GM19193 (cell line): Measurements from ENCODE around the gene AMZ1.

ENCODE experiments used
- POLR2A ChIP-seq: IDR thresholded peaks from 4 replicates; pipeline ENCODE4 v1.6.1; 2011; ENCODE audit not compliant: insufficient read depth, insufficient read length; ENCODE audit errors: extremely low read depth

The AMZ1 gene

DNA sequence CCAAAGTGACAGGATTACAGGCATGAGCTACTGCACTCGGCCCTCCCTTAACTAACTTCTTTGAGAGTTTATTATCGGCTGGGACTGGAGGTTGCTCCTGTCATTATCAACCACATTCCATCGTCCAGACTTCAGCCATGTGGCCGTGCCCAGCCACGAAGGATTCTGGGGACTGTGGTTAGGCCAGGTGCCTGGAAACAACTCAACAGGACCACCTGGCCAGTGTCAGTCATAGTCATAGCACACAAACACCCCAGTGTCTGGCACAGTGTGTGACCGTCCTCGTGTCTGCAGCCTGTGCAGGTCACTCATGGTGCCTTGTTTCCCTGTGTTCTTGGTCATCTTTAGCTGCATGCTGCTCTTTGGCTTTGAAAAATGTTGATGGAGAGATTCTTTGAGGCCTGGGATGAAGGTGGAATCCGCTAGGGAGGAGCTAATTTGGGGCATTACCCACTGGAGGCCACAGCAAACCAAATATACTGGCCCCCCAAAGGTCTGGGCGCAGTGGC, 12.7 kb upstream of the AMZ1 start:
- no peak for TF ChIP-seq POLR2A

DNA sequence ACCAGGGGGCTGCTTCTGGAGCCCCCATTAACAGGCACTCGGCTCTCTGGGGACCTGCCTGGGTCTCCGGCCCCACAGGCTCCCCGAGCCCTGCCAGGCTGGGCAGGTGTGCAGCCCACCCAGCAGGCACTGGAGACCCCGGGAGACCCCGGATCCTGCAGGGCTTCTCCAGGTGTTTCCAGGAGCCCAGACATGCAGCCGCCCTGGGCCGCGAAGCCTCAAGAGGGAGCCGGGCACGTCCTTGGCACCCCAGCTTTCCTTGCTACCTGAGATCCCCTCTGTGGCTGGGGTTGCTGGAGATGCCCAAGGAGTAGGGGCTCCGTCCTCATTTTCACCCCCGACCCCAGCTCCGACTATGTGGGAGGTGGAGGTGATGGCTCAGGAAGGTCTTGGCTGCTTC, 7.7 kb upstream of the AMZ1 start:
- TF ChIP-seq POLR2A, result no peak

DNA sequence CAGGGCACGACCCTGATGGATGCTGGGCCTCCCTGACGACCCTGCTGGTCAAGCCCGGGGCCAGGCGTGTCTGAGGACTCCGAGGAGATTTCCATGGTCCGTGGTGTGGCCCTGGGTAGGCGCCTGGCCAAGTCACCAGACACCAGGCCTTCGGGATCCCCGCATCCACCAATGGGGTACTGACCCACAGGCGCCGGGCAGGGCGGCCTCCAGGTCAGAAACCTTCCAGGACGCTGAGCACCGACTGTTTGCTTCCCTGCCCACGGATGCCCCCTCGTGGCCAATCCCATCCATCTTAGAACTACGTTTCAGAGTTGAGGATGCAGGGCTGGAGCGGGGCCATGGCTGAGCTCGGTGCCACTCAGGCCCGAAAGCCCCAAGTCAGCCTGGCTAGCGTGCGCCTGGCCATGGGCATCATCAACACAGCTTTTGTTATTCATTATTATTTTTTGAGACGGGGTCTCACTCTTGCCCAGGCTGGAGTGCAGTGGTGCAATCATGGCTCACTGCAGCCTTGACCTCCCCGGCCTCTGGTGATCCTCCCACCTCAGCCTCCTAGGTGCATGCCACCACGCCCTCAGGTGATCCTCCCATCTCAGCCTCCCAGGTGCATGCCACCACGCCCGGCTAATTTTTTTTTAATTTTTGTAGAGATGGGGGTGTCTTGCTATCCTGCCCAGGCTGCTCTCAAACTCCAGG, 7.1 kb upstream of the AMZ1 start:
- TF ChIP-seq POLR2A, result no peak

DNA sequence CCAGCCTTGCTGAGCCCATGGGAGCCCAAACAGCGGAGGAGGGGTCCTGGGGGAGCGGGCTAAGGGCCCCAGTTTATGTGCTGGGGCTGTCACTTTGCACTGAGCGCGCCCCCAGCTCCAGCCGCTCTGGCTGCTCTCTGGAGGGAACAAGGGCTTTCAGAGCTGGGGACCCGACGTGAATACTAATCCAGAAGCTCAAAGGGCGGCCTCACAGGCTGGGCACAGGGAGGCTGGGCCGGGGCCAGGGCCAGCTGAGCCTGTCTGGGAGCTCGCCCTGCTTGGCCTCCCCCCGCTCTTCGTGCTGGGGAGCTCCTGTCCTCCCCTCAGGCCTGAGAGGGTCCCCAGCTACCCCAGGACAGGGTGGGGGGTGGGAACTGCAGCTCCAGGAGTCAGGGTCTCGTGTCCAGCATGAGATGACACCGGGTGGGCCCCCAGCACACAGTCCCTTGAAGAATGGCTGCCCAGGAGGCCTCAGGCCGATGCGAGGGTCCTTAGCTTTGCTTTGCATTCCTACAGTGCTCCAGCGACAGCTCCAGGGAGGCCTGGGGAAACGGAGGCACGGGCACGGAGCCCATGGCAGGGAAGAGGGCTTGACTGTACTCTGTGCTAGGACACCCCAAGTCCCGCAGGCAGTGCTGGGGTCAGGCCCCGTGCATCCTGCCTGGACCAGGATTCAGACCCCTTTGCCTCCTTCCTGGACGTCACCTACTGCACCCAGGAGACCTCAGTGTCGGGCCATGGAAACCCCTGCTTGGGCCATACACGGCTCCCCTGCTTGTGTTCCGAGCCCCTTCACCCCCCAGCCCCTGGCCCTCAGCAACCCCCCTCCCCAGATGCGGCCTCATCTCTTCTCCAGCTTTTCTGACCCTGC, 5.8 kb upstream of the AMZ1 start:
- TF ChIP-seq POLR2A, result no peak

DNA sequence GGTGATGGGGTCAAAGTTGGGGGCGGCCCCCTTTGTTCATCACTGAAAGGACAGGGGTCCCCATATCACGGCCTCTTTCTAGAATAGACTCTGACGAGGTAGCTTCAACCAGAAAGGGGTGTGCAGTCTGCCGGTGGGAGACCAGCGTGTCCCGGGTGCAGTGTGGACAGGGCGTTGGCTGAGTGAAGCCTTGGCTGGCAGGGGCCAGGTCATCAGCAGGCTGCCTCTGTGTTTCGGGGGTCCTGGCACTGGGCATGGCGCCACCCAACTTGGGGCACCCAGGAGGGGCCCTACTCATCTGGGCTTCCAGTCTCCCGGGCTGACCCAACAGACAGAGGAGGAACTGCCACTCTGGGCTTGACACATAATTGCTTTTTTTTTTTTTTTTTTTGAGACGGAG, 3.5 kb upstream of the AMZ1 start:
- no peak for TF ChIP-seq POLR2A

DNA sequence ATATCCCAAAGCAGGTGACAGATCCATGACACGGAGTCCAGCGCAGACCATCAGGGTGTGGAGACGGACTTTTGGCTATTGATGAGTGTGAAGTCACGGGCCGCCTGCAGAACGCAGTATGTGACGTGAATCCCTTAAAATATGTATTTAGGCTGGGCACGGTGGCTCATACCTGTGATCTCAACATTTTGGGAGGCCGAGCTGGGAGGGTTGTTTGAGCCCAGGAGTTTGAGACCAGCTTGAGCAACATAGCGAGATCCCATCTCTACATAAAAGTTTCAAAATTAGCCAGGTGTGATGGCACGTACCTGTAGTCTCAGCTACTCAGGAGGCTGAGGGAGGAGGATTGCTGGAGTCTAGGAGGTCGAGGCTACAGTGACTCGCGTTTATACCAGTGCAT, 1.9 kb upstream of the AMZ1 start:
- TF ChIP-seq POLR2A, result no peak

DNA sequence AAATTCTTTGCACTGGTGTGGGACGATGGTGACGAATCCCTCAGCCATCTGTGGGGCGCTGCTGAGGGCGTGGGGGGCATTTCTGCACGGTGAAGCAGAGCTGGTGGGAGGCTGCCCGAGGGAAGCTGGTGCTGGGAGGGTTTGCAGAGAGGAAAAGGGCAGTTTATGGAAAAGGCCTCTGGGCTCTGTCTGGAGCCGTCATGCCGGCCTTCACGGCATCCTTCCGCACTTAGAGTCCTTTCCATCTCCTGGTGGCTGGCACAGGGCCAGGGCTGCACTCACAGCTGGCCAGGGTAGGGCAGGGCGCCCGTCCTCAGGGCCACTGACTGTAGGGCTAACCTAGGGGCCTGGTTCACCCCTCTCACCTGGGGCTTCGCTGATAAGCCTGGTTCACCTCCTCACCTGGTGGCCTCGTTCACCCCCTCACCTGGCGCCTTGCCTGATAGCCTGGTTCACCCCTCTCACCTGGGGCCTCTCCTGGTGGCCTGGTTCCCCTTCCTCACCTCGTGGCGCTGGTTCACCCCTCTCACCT, 598 bp upstream of the AMZ1 start:
- TF ChIP-seq POLR2A, result no peak

DNA sequence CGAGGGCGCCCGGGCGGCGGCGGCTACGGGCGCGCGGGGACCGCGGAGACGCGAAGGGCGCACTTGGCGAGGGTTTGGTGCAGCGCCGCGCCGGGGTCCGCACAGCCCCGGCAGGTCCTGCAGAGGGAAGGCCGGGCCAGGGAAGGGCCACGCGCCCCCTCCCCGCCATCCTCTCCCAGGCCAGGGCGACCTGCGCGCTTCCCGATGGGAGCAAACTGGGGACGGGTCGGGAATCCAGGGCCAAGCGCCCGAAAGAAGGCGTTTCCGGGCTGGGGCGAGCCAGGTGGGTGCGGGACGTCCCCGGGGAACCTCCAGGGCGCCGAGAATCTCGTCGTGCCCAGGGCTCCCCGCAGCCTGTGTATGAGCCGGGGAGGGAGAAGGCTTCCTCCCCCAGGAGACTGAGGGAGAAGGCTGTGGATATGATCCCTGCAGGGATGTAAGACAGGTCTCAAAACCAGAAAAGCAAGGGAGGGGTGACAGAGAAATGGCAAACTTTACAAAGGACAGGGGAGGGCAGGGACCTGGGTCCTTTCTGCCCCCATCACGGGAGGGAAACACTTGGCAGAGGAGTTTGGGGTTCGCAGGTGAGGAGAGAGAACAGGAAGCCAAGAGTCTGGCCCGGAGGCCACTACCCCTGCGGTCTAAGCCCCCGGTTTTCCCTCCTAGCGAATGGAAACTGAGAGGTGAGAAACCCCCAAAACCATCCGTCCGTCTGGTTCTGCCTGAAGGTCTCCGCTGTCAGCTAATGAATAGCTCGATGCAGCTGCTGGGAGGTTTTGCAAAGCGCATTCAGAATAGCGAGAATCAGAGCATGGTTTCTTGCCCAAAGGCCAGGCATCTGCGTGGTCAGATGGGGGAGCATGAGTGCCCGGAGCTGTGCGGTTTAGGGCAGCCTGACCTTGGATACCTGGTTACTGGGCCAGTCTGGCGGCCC, 674 bp downstream of the AMZ1 start:
- TF ChIP-seq POLR2A, result peak; percentile 26

DNA sequence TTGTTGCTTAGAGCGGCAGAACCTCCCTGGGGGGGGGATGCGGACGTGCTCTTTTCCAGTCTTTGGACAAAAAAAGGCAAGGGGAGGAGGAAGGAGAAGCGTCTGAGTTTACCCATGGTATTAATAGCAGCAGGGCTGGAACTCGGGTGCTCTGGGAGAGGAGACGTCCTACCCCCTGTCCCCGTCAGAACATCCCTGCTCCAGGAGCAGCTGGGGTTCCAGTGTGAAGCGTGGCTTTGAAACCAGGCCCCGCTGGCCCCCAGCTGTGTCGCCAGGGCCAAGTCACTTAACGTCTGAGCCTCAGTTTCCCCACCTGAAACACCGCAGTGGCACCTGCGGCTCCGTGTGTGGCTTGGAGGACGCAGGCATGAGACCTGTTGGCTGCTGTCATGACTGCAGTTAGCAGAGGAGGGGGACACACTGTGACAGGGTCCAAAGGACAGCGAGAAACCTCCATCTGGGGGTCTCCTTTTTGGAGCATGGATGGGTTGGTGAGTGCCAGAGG, 1.4 kb downstream of the AMZ1 start:
- no peak for TF ChIP-seq POLR2A

DNA sequence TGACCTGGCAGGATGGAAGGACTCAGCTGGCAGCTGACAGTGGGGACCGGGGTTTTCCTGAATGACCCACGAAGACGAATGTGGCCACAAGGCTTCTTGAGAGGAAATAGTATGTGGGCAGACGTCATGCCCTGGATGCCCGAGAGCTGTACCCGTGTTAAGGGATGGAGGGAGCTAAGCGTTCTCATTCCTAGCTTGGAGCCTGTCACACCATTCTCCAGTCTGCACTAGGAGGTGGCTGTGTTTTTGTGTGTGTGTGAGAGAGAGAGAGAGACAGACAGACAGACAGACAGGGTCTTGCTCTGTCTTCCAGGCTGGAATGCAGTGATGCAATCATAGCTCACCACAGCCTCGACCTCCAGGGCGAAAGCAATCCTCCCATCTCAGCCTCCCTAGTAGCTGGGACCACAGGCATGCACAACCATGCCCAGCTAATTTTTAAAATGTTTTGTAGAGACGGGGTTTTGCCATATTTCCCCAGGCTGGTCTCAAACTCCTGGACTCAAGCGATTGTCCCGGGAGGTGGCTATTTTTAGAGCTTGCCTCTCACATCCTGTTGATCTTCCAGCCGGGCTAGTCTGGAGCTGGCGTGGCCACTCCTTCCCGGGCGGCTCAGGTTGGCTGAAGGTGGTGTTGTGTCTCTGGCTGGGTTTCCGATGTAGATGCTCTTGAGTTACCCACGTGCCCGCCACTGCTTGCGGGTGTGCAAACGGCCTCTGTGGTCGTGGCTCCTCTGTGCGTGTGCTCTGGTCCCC, 2.1 kb downstream of the AMZ1 start:
- TF ChIP-seq POLR2A, result no peak

DNA sequence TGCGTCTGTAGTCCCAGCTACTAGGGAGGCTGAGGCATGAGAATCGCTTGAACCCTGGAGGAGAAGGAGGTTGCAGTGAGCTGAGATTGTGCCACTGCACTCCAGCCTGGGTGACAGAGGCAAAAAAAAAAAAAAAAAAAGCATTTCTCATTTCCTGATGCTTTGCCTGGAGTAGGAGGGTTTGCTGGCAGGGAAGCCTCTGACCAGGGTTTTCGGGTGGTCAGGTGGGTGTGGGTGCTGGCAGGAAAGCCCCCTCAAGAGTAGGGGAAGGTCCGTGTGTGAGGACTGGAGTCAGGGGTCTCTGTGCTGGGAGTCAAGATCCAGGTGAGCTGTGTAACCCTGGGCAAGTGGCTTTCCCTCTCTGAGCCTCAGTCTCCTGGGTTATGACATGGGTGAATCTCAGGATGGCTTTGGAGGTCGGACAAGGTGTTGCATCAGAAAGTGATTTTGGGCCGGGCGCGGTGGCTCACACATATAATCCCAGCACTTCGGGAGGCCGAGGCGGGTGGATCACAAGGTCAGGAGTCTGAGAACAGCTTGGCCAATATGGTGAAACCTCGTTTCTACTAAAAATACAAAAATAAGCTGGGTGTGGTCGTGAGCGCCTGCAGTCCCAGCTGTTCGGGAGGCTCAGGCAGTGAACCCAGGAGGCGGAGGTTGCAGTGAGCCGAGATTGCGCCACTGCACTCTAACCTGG, 3.2 kb downstream of the AMZ1 start:
- no peak for TF ChIP-seq POLR2A

DNA sequence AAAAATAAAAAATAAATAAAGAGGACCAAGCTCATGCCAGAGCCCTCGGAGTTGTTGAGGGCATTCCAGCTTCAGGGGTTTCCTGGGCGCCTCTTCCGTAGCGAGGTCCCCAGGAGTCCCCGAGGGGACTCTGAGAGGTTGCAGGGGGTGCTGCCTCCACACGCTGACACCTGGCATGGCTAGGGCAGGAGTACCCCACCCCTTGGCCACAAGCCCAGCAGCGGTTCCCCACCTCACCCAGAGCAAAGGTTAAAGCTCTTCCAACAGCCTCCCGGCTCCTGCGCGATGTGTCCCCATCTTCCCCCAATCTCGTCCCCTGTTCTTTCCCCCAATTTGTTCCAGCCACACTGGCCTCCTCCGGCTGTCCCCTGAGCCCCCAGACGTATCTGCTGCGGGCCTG, 4.5 kb downstream of the AMZ1 start:
- no peak for TF ChIP-seq POLR2A

DNA sequence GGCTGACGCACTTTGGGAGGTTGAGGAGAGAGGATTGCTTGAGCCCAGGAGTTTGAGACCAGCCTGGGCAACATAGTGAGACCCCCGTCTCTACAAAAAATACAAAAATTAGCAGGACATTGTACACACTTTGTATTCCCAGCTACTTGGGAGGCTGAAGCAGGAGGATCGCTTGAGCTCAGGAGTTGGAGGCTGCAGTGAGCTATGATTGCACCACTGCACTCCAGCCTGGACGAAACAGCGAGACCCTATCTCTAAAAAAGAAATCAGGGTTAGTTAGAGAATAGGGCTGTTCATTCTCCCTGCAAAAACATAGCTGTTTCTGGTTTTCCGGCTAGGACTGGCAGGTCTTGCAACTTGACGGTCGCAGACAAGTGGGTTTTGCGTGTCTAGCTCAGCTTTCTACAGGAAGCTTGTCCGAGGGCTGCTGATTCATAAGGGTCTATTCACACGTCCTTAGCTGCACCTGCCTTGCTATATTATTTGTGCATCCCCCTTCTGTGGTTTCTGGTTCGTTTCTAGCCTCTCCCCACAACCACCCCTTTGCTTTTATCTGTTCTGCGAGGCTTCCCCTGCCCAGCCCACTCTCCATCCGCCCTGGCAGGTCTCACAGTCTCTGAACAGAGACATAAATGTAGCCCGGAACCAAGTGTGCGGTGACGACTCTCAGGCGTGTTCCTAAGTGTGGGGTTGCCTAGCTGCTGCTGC, 10.7 kb downstream of the AMZ1 start:
- TF ChIP-seq POLR2A, result no peak

DNA sequence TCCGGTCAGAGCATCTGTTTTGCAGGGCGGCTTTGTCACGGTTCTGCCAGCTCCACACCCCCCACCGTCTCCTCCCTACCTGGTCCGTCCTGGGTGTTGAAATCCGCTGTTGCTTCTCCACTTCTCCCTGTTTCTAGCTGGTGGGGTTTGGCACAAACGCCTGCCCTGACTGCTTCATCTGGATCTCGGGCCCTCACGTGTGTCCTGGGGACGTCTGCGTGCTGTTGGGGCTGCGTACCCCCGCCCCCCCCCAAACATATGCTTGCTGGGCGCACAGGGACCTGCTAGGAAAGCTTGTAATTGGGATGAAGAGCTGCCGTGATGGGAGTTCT, 11.3 kb downstream of the AMZ1 start:
- TF ChIP-seq POLR2A, result no peak
